HT1080 (cell line): Measurements from ENCODE around the gene GMPR2. TPM values are rescaled to one million over a fixed set of nuclear protein-coding genes. Genes with fewer than 3 reads are reported as not detected.

ENCODE experiments used
- DNase-seq: peaks from one replicate; pipeline ENCODE4 v3.0.0-alpha.2; 2015; ENCODE audit warnings: low read depth
- total RNA-seq: library from RNA; depleted of rRNA; stranded (reverse); fragments of >200 nt; shearing (Covaris generic); gene quantifications from 2 replicates; pipeline ENCODE4 v1.2.3, GENCODE V29; 2014

Gene GMPR2
- total RNA-seq, 1 experiment from 2014 or later, result 92.5 TPM

GRCh38 chr14:24266344-24267244 lies 33.9 kb downstream of the GMPR2 start:
- no peak for DNase-seq

- no peak for DNase-seq
These were observed 34.8 kb downstream of the GMPR2 start for GRCh38 chr14:24267516-24267915.

- DNase-seq, result no peak
These were observed 35.5 kb downstream of the GMPR2 start for GRCh38 chr14:24268225-24268624.

- no peak for DNase-seq
These were observed 36.6 kb downstream of the GMPR2 start for GRCh38 chr14:24269368-24269767.

- DNase-seq, result no peak
These were observed 37.3 kb downstream of the GMPR2 start for GRCh38 chr14:24269910-24270536.

GRCh38 chr14:24270537-24271133 lies 37.9 kb downstream of the GMPR2 start:
- no peak for DNase-seq

- peak; percentile 85 for DNase-seq
These were observed 38.6 kb downstream of the GMPR2 start, which contains the start of gene RABGGTA for GRCh38 chr14:24271134-24271833. TSS of gene RABGGTA (minus strand) at chr14:24271597. CDS start at chr14:24271115, 482 bp downstream.

GRCh38 chr14:24271834-24272263 lies 39.1 kb downstream of the GMPR2 start:
- DNase-seq, result no peak

- DNase-seq, result no peak
These were observed 39.7 kb downstream of the GMPR2 start for GRCh38 chr14:24272467-24272866.

- no peak for DNase-seq
These were observed 40.8 kb downstream of the GMPR2 start for GRCh38 chr14:24273422-24273998.

- DNase-seq, result peak; percentile 52
These were observed 41.4 kb downstream of the GMPR2 start for GRCh38 chr14:24274101-24274543.

GRCh38 chr14:24277071-24277470 lies 44.3 kb downstream of the GMPR2 start:
- DNase-seq, result no peak

GRCh38 chr14:24277606-24278321 lies 45.0 kb downstream of the GMPR2 start:
- DNase-seq, result no peak

- no peak for DNase-seq
These were observed 45.7 kb downstream of the GMPR2 start for GRCh38 chr14:24278424-24278823.

GRCh38 chr14:24279301-24280186 lies 46.8 kb downstream of the GMPR2 start:
- DNase-seq, result peak; percentile 34

- no peak for DNase-seq
These were observed 48.2 kb downstream of the GMPR2 start for GRCh38 chr14:24280797-24281460.

- DNase-seq, result no peak
These were observed 48.9 kb downstream of the GMPR2 start for GRCh38 chr14:24281636-24282035.

- DNase-seq, result no peak
These were observed 50.0 kb downstream of the GMPR2 start for GRCh38 chr14:24282736-24283135.
